Measurements from ENCODE around the gene PMF1.
"Not testable (repeated sequence)": the region's sequence is repeated elsewhere in the genome, so short reads cannot be mapped to it uniquely, and the experiment has no call there.

Gene PMF1, protein sequence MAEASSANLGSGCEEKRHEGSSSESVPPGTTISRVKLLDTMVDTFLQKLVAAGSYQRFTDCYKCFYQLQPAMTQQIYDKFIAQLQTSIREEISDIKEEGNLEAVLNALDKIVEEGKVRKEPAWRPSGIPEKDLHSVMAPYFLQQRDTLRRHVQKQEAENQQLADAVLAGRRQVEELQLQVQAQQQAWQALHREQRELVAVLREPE

DNA sequence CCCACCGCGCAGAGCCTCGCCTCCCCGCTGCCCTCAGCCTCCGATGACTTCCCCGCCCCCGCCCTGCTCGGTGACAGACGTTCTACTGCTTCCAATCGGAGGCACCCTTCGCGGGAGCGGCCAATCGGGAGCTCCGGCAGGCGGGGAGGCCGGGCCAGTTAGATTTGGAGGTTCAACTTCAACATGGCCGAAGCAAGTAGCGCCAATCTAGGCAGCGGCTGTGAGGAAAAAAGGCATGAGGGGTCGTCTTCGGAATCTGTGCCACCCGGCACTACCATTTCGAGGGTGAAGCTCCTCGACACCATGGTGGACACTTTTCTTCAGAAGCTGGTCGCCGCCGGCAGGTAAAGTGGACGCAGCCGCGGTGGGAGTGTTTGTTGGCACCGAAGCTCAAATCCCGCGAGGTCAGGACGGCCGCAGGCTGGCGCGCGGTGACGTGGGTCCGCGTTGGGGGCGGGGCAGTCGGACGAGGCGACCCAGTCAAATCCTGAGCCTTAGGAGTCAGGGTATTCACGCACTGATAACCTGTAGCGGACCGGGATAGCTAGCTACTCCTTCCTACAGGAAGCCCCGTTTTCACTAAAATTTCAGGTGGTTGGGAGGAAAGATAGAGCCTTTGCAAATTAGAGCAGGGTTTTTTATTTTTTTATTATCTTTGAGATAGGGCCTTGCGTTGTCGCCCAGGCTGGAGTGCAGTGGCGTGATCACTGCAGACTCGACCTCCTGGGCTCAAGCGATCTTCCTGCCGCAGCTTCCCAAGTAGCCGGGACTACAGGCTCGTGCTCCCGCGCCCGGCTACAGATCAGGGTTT lies at the start of gene PMF1:
Gene PMF1 (plus strand): TSS at position 175 of the 811 bp plus-strand sequence. CDS start 9 bp downstream, at position 184.
- peak; percentile 95 for DNase-seq (ENCODE audit: low spot score)

DNA sequence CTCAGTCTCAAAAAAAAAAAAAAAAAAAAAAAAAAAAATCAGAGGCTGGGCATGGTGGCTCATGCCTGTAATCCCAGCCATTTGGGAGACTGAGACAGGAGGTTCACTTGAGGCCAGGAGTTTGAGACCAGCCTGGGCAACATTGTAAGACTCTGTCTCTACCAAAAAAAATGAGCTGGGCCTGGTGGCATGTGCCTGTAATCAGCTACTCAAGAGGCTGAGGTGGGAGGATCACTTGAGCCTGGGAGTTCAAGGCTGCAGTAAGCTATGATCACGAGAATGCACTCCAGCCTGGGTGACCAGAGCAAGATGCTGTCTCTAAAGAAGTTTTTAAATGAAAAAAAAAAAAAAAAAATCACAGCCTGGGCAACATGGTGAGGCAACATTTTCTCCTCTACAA lies 49.1 kb upstream of the PMF1 start:
- DNase-seq (ENCODE audit: low spot score), result no peak

DNA sequence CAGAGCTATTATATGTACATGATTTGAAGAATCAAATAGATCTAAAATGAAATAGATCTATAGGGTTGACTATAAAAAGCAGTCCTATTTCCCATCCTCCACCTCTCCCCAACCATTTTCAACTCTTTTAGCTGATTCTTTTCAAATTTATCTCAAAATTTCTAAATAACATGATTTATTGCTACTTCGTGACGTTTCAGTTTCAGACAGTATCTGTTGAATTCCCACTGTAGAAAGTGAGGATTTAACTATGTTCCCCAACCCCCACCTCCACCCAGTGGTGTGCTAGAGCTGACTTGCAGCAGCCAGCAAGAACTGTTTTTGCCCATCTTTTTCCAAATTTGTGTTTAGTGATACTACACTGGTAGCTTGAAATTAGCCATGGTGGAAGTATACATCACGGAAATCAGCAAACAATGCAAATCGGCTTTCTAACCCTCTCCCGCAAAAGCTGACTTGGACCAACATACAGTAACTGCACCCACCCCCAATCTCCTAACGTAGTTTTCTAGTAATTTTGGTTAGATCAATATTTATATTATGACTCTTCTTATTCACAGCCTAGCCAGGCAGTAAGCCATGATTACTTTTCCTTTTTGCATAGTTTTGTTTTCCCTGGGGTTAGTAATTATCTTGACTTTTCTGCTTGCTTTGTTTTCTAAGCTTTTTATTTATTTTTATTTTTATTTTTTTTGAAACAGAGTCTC lies 48.5 kb upstream of the PMF1 start:
- DNase-seq (ENCODE audit: low spot score), result no peak

DNA sequence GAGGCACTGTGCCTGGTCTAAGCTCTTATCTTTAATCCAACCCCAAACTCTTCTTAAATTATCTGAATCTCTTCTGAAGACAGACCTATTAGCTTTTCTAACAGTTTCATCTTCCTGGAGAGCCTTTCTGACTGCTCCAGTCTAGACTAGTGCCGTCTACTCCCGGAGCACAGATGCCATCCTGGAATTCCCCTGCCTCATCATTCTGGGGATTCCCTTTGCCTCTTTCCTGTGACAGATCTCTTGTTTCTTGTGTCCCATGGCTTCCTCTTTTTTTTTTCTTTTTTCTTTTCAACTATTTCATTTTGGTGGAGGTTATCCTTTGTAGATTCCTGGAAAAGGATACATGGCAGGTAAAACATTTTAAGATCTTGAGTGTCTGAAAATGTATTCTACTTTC lies 47.7 kb upstream of the PMF1 start:
- no peak for DNase-seq (ENCODE audit: low spot score)

DNA sequence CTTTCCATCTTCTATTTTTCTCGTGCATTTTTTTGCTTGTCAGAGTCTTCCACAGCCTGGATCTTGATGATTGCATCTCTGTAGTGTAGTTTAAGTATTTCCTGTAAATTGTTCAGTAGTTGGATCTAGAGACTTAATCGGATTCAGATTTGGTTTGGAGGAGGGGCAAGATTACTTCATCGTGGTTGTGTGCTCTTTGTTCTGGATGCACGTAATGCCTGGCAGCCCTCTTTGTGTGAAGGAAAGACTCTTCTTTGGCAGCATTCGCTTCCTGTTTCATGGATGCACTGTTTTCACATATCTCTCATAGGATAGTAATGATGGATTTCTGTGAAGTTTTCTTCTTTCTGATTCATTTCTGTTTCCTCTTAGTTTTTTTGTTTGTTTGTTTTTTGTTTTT lies 45.3 kb upstream of the PMF1 start:
- DNase-seq (ENCODE audit: low spot score), result no peak

DNA sequence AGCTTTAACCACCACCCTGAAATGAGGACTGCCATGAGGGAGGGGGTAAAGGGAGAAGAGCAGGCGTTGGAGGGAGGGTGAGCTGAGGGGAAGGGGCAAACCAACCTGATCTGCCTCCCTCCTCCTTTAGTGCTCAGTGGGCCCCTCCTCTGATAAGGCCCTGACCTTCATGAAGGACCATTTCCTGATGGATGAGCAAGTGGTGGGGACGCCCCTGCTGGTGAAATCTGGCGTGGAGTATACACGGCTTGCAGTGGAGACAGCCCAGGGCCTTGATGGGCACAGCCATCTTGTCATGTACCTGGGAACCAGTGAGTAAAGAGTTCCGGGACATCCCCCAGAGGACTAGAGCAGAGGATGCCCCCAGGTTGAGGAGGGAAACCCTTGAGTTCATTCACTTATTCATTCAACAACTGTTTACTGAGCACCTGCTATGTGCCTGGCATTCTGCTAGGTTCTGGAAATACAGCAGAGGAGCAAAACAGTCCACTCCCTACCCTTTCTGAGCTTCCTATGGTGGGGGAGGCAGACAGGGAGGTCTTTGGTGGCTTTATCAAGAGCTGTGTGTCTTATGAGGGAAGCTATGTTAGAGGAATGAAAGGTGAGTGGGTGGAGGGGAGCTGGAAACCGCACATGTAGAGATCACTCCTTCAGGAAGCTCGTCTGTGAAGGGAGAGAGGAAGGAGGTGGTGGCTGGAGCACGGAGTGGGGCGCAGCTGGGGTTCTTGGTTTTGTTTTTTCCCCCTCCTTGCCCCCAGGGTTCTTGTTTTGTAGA lies 39.9 kb upstream of the PMF1 start:
- no peak for DNase-seq (ENCODE audit: low spot score)

DNA sequence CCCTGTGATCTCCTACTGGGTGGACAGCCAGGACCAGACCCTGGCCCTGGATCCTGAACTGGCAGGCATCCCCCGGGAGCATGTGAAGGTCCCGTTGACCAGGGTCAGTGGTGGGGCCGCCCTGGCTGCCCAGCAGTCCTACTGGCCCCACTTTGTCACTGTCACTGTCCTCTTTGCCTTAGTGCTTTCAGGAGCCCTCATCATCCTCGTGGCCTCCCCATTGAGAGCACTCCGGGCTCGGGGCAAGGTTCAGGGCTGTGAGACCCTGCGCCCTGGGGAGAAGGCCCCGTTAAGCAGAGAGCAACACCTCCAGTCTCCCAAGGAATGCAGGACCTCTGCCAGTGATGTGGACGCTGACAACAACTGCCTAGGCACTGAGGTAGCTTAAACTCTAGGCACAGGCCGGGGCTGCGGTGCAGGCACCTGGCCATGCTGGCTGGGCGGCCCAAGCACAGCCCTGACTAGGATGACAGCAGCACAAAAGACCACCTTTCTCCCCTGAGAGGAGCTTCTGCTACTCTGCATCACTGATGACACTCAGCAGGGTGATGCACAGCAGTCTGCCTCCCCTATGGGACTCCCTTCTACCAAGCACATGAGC lies 36.1 kb upstream of the PMF1 start:
- DNase-seq (ENCODE audit: low spot score), result no peak

DNA sequence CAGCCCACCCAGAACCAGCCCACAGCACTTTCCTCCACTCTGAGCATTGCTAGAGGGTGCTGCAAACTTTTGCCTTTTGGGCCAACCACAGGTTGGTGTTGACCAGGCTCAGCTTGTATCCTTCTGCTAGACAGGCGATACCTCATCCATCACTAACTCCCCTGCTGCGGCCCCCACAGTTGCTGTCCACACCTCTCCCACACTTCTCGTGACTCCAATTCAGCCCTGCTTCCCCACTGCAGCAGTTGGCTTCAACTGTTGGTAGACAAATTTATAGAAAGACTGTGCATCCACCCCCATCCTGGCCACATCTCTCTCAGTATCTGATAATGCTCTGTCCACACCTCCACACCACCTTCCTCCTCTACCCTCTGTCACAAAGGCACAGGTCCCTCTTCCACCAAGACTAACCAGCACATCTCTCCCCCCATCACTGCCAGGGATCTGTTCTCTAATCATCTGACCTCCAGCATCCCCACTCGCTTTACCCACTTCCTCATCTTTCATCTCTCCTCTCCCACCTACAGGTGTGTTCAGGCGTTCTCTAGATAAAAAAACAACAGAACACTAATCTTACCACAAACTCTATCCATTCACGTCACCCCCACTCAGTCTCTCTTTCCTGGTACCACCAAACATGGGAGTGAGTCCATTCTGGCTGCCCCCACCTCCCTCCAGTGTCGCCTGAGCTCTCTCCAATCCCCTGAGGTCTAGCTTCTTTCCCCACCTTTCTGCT lies 34.7 kb upstream of the PMF1 start:
- no peak for DNase-seq (ENCODE audit: low spot score)

DNA sequence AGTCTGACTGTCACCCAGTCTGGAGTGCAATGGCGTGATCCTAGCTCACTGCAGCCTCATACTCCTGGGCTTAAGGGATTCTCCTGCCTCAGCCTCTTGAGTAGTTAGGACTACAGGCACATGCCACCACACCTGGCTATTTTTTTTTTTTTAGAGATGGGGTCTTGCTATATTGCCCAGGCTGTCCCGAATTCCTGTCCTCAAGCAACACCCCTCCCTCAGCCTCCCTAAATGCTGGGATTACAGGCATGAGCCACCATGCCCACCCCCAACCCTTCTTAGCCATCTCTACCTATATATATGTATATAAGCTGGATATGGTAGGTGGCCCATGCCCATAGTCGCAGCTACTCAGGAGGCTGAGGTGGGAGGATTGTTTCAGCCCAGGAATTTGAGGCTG lies 32.3 kb upstream of the PMF1 start:
- DNase-seq (ENCODE audit: low spot score), result no peak

DNA sequence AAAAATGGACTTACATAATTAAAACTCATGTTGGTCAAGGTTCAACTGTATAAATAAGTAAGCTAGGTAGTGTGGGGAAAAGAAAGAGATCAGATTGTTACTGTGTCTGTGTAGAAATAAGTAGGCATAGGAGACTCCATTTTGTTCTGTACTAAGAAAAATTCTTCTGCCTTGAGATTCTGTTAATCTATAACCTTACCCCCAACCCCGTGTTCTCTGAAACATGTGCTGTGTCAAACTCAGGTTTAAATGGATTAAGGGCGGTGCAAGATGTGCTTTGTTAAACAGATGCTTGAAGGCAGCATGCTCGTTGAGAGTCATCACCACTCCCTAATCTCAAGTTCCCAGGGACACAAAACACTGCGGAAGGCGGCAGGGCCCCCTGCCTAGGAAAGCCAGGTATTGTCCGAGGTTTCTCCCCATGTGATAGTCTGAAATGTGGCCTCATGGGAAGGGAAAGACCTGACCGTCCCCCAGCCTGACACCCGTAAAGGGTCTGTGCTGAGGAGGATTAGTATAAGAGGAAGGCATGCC lies 31.3 kb upstream of the PMF1 start:
- DNase-seq (ENCODE audit: low spot score), result not testable (repeated sequence)

DNA sequence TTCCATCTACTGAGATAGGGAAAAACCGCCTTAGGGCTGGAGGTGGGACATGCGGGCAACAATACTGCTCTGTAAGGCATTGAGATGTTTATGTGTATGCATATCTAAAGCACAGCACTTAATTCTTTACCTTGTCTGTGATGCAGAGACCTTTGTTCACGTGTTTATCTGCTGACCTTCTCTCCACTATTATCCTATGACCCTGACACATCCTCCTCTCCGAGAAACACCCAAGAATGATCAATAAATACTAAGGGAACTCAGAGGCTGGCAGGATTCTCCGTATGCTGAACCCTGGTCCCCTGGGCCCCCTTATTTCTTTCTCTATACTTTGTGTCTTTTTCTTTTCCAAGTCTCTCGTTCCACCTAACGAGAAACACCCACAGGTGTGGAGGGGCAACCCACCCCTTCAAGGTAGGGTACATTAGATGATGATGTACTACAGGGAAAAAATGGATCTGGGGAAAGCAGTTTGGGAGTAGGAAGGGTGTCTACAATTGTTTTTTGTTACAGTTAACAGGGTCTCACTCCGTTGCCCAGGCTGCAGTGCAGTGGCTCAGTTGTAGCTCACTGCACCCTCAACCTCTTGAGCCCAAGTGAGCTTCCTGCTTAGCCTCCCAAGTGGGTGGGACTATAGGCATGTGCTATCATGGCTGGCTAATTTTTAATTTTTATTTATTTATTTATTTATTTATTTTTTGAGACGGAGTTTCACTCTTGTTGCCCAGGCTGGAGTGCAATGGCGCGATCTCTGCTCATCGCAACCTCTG lies 30.6 kb upstream of the PMF1 start:
- not testable (repeated sequence) for DNase-seq (ENCODE audit: low spot score)

DNA sequence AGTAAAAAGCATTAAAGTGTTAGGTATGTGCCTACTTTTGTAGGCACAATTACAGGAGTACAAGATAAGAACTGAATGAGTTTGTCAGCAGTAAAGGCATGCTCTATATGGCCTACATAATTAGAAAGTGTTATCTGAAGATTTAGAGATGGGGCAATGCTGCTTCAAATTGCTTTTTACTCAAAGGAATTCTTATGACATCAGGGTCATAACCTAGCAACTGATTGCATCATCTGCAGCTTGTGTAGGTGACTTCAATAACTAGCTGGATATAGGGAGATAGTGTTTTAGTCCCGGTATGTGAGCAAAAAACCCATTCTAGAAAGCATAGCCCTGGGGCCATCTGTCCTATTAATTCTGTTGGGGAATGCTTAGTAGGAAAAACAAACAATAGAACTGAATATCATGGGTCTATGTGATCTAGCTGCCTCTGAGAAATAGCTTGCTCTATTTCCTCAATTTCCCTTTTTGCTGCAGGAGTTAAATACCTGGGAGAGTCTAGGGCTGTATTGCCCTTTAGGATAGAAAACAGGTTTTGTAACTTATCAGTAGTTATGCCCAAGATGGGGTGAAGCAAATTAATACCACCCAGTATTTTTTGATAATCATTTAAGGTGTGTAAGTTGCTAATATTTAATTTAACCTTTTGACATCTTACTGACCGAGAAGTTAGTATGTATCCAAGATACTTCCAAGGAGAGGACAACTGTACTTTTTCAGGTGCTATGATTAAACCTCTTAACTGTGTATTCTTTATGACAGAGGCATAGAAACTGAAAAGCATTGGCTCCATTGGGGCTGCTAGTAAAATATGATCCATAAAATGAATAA lies 26.2 kb upstream of the PMF1 start:
- DNase-seq (ENCODE audit: low spot score), result not testable (repeated sequence)

DNA sequence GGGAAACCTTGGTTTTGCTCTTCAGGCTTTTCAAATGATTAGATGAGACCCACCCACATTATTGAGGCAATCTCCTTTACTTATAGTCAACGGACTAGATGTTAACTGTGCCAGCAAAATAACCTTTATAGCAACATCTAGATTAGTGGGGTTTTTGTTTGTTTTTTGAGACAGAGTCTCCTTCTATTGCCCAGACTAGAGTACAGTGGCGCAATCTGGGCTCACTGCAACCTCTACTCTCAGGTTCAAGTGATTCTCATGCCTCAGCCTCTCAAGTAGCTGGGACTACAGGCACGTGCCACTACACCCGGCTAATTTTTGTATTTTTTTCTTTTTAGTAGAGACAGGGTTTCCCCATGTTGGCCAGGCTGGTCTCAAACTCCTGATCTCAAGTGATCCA lies 22.5 kb upstream of the PMF1 start:
- not testable (repeated sequence) for DNase-seq (ENCODE audit: low spot score)

DNA sequence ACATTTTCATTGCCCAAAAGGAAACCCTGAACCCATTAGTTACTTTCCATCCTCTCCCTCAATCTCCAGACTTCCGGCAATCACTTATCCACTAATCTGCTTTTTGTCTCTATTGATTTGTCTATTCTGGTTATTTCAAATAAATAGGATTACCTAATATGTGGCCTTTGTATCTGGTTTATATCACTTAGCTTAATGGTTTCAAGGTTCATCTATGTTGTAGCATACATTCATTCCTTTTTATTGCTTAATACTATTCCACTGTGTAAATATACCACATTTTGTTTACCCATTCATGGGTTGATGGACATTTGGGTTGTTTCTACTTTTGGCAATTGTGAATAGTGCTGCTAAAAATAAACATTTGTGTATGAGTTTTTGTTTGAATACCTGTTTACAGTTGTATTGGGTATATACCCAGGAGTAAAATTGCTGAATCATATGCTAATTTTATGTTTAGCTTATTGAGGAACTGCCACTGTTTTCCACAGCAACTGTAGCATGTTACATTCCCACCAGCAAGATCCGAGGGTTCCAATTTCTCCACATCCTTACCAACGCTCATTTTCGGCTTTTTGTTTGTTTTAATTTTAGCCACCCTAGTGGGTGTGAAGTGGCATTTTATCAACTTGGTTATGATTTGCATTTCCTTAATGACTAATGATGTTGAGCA lies 21.4 kb upstream of the PMF1 start:
- DNase-seq (ENCODE audit: low spot score), result no peak

DNA sequence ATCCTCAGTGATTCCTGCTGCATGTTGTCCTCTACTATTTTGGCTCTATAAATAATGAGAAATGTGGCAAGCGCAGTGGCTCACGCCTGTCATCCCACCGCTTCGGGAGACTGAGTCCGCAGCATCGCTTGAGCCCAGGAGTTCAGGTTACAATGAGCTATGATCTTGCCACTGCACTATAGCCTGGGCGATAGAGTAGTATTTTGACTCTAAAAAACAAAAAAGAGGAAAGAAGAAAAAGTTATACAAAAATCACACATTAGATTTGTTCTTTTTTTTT lies 19.7 kb upstream of the PMF1 start:
- no peak for DNase-seq (ENCODE audit: low spot score)

DNA sequence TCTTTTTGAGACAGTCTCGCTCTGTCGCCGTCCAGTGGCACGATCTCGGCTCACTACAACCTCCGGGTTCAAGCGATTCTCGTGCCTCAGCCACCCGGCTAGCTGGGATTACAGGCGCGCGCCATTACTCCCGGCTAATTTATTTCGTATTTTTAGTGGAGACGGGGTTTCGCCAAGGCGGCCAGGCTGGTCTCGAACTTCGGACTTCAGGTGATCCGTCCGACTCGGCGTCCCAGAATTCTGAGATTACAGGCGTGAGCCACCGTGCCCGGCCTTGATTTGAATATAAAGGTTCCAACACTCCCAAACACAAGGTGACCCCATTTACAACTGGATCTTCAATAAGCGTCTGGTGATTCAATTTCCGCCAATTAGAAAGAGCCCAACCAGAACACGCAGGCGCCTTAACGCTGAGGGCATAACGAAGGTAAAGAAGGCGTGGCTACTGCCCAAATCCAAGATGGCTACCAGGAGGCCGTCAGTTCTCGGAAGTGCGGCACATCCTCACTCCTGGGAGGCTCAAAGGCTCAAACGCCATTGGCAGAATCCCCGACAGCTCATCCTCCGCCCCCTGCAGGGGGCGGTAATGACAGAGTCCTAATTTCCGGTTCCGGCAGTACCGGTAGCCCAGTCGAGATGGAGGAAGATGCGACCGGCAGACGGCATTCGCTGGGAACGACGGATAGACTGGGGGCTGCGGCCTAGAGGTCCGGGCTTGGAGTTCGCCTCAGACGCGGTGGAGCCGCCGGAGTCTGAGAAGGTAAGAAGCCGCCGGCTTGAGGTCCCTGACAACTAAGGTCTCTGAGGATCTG lies 19.1 kb upstream of the PMF1 start, which contains the start of gene SLC25A44:
Gene SLC25A44 (plus strand): TSS at position 617 of the 812 bp plus-strand sequence. CDS start 5,744 bp downstream, outside the sequence.
- peak; percentile 99 for DNase-seq (ENCODE audit: low spot score)

DNA sequence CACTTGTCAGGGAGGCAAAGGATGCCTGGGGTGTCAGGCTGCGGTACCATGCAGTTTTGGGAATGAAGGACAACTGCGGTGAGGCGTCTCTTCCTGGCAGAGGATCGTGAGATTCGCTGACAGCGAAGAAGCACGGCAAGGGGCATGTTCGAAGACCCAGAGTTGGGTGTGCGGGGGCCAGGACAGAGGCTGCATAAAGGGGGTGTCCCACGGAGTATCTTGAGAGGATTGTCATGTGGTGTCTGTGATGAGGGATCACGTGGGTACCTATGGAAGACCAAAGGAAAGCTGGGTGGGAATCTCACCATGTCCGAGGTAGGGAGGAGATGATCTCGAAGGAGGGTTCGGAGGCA lies 18.5 kb upstream of the PMF1 start:
- DNase-seq (ENCODE audit: low spot score), result no peak

DNA sequence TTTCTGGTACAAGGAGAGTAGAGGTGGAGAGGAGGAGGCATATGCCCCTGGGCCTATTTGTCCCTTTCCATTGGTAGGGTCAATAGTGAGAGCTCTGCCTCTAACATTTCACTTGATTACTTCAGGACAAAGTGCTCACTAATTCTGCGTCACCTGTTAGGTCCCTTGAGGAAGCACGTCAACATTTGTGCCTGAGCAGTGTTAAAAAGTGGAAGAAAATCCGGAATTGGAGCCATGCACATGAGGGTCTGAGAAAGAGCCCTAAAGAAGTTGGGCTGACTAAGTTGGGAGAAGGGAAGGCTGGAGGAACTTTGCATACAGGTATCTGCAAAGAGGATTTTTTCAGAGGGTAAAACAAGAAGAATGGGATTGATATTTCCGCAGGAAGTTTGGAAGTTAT lies 17.0 kb upstream of the PMF1 start:
- no peak for DNase-seq (ENCODE audit: low spot score)
